HG03460 (cell line): ENCODE results near the gene TRAF2.

Source experiments
- ATAC-seq: cut with Tn5 transposase; IDR thresholded peaks from one replicate; pipeline ENCODE4 v1.9.1; 2021; ENCODE audit not compliant: unreplicated experiment

Gene TRAF2

GRCh38 chr9:136949239-136949816, 63.0 kb downstream of the TRAF2 start:
- ATAC-seq: no peak

DNA sequence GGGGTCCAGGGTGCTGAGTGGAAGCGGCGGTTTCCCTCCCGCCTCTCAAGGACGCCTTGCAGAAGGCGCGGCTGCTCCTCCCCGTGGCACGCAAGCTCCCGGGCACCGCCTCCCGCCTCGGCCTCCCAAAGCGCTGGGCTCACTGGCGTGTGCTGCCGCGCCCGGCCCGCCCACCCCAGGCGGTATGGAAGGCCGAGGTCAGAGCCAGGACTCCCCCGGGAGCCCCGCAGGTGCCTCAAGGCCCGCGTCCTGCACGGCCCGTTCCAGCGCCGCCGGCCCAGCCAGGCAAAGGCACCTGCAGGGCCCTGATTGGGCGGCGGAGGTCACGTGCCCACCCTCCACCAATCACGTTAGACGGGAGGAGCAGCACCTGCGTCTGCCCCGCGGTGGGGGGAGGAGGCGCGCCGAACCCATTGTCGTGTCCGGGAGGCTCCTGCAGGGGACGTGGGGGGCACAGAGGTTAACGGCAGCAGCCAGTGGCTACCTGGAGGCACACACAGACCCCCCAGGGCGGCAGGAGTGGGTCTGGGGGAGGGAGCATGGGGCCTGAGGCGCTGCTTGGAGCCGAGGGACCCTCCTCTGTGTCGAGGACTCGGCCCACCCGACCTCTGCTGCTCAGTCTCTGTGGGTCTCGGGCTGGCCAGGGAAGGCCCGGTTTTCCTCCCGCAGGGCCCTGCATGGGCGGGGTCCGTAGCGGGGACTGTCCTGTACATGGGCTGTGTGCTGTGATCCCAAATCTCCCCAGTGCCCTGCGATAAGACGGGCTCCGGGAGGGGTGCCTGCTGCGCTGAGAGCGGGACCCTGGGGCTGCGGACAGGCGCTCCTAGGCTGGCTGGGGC, 63.7 kb downstream of the TRAF2 start:
- peak; percentile 80 for ATAC-seq

DNA sequence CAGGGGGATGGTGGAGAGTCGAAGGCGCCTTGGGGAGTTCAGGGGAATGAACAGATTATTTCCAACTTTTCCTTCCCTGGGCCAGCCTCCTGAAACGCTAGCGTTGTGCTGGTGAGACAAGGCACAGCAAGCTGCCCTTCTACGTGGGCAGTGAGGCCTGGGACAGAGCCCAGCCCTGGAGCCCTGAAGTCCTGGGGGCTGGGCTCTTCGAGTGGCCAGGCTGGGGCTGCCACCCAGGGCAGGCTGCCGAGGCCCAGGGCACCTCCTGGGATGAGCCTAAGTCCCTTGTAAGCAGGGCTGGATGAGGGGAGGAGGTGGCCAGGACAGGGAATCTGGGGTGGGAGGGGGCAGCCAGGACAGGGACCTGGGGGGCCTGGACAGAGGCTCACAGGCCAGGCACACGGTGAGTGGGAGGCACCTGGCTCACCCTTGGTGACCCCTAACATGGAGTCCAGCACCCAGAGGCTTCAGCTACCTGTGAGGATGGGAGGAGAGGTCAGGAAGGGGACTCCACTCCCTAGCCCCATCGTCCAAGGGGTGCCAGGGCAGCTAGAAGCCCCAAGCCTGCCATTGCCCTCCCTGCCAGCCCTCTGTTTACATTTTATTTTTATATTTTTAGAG, 64.5 kb downstream of the TRAF2 start:
- ATAC-seq: no peak

DNA sequence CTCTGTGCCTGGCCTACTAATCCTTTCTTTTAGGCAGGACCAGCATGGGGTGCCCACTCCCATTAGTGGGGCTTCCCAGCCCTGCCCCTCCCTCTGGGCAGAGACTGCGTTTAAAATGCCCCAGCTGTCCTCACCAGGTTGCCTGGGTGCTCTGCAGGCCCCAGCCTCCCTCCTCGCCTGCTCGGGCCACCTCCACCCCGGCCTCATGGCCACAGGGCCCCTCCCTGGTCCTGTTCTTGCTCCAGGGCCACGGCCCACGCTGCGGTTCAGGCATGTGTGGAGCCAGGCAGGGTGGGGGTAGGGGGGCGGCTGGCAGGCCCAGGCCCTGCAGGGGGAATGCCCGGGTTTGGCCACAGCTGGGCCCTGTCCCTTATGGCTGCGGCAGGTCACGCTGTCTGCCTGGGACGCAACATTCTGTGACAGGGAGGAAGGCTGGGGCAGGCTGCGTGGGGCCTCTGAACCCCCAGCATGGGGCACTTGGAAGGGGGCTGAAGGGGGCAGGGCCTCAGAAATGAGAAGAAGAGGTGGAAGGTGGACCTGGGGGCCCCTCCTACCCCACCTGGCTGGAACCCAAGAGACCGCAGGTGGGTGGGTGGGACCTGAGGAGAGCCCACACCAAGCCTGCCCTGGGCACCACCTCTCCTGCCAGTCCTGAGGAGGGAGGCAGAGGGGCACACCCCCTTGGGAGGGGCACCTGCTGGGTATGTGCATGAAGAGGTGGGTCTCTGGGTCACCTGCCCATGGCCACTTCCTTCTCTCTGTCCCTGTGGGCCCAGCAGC, 65.4 kb downstream of the TRAF2 start, which contains the start of gene LCN12:
Gene LCN12 (plus strand): TSS at position 733 of the 780 bp plus-strand sequence. CDS start 55 bp downstream, outside the sequence.
- ATAC-seq: no peak

- no peak for ATAC-seq
Observed at GRCh38 chr9:136952321-136952850, 66.1 kb downstream of the TRAF2 start.

DNA sequence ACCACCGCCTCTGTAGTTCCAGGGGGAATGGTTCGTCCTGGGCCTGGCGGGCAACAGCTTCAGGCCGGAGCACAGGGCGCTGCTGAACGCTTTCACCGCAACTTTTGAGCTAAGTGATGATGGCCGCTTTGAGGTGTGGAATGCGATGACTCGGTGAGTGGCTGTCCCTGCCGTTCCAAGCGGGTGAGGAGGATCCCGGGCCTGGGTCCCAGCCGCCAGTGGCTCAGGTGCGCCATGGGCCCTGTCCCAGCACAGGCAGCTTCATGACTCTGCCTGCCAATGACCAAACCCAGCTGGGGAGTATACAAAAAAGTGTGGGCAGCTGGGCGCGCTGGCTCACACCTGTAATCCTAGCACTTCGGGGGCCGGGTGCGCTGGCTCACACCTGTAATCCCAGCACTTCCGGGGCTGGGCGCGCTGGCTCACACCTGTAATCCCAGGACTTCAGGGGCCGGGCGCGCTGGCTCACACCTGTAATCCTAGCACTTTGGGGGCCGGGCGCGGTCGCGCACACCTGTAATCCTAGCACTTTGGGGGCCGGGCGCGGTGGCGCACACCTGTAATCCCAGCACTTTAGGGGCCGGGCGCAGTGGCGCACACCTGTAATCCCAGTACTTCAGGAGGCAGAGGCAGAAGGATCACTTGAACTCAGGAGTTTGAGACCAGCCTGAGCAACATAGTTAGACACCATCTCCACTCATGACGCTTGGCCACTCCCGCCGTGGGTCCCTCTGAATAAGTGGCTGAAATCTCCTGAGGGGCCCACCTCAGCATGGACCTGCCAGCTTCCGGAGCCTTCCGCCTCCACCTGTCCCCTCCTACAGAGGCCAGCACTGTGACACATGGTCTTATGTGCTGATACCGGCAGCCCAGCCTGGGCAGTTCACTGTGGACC, 66.8 kb downstream of the TRAF2 start:
- ATAC-seq: no peak

GRCh38 chr9:136953771-136954269, 67.5 kb downstream of the TRAF2 start:
- no peak for ATAC-seq

DNA sequence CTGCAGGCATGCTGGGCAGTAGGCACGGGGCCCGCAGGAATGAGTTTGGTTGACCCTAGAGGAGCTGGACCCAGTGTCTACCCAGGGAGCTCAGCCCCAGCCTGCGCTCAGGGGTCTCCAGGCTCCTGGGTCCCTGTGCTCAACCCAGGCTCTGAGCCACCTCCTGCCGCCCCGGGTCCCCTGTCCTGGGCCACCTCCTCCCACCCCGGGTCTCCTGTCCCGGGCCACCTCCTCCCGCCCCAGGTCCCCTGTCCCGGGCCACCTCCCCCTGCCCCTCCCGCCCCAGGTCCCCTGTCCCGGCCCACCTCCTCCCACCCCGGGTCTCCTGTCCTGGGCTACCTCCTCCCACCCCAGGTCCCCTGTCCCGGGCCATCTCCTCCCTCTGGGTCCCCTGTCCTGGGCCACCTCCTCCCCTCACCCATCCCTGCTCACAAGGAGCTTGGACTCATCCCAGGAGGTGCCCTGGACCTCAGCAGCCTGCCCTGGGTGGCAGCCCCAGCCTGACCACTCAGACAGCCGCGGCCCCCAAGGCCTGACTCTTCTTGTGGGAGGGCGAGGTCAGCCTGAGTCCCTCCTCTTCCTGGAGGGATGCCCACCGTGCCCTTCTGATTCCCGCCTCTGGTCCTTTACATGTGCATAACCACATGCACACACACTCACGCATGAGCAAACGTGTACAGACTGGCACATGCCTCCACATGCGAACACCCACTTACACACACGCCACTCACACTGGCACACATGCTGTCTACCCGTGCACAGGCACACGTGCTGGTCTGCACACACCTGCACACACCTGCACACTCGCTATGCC, 68.2 kb downstream of the TRAF2 start:
- no peak for ATAC-seq

GRCh38 chr9:136955202-136955942, 69.1 kb downstream of the TRAF2 start:
- ATAC-seq: no peak

GRCh38 chr9:136955943-136956335, 69.6 kb downstream of the TRAF2 start:
- no peak for ATAC-seq

DNA sequence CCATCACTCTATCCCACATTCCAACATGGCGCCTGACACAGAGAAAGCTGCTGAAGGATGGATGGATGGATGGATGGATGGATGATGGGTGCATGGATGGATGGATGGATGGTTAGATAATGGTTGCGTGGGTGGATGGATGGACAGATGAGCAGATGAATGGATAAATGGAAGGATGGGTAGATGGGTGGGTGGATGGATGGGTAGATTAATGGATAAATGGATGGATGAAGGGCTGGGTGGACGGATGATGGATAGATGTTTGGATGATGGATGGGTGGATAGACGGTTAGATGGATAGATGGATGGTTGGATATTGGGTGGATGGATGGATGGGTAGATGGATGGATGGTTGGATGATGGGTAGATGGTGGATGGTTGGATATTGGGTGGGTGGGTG, 70.3 kb downstream of the TRAF2 start:
- ATAC-seq: no peak

DNA sequence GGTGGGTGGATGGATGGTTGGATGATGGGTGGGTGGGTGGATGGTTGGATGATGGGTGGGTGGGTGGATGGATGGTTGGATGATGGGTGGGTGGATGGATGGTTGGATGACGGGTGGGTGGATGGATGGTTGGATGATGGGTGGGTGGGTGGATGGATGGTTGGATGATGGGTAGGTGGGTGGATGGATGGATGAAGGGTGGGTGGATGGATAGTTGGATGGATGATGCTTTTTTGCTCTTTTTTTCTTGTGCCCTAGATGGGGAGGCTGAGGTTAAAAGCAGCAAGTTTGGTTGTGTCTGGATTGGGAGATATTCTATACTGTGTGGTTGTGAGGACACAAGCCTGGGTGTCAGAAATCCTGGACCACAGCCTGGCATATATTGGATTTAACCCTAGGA, 71.1 kb downstream of the TRAF2 start:
- no peak for ATAC-seq

DNA sequence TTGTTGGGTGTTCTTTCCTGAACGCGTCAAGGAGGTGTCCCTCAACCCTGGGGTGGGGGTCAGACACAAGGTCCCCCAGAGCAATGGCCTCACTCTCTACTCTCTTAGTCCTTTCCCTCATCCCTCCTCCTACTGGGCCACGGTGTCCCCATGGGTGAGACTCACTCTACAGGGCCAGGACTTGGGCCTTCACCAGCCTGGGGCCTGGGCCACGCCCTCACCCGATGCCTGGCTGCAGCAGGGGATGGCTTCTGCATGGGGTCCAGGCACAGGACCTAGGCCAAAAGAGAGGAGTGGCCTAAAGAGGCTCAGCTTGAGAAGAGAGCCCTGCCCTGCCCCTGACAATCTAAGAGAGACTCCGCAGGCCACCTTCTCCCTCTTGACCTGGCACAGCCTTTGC, 71.6 kb downstream of the TRAF2 start:
- ATAC-seq: no peak

DNA sequence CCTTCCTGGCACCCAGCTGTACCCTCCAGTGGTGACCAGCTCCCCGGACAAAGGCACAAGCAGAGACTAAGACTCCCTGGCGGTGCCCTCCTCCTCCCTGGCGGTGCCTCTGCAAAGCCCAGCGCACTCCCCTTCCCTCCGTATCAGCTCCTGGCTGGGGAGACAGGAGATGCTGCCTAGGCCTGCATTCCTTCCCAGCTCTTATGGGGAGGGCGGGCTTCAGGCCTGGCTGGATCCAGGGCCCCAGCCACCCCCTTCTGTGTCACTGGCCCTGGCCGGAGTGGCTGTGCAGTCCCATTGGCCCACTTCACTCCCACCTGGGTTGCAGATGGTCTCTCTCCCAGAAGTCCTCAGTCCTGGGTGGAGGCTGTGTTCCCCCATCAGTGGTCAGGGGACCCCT, 72.2 kb downstream of the TRAF2 start:
- ATAC-seq: no peak

- ATAC-seq: no peak
Observed at GRCh38 chr9:136958898-136959850, 72.9 kb downstream of the TRAF2 start.

DNA sequence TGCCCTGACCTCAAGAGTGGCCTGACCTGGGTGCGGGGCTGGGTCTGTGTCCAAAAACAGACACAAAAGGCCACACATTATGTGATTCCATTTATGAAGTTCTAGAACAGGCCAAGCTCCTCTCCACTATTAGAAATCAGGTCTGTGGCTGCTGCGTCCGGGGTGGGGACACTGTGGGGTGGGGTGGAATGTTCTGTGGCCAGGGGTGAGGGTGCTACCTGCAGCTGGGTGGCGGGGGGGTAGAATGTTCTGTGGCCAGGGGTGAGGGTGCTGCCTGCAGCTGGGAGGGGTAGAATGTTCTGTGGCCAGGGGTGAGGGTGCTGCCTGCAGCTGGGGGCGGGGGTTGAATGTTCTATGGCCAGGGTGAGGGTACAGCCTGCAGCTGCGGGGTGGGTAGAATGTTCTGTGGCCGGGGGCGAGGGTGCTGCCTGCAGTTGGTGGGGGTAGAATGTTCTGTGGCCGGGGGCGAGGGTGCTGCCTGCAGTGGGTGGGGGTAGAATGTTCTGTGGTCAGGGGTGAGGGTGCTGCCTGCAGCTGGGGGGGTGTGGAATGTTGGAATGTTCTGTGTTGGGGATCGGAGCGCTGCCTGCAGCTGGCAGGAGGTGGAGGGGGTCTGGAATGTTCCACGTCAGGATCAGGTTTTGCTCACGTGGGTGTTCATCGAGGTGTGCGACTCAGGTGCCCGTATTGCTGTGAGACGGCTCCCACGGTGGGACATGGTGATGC, 74.1 kb downstream of the TRAF2 start:
- ATAC-seq: no peak

- no peak for ATAC-seq
Observed at GRCh38 chr9:136960938-136961275, 74.6 kb downstream of the TRAF2 start.
